Kidney capillary endothelial cell (primary cell): ENCODE measurements around the gene SEC14L1.
A peak's percentile ranks its signal among the peaks of the same experiment; 100 is the strongest.
"Not testable (repeated sequence)": the region's sequence is repeated elsewhere in the genome, so short reads cannot be mapped to it uniquely, and the experiment has no call there.

ENCODE experiments used
- DNase-seq: peaks from one replicate; pipeline ENCODE4 v3.0.0-alpha.2; 2018; ENCODE audit warnings: low spot score

SEC14L1 gene

DNA sequence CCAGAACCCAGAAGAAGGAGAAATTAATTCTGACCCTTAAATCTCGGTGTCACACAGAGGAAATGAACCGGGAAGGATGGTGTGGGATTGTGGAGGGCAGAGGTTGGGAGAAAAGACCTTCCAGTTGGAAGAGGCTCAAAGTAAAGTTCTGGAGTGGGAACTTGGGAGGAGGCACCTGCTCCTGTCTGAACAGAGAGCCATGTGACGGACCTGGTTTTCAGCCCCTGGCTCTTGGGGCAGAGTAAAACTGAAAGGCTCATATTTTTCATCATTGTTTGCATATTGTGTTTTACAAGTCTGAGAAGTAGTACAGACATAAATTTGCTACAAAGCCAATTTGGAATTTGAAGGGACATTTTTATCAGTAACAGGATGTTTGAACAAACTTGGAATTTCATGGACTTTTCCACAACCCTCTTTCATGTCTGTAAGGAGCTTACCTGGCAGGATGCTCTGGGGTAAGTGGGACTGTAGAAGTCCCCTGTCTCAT lies 24.4 kb upstream of the SEC14L1 start:
- DNase-seq = no peak

DNA sequence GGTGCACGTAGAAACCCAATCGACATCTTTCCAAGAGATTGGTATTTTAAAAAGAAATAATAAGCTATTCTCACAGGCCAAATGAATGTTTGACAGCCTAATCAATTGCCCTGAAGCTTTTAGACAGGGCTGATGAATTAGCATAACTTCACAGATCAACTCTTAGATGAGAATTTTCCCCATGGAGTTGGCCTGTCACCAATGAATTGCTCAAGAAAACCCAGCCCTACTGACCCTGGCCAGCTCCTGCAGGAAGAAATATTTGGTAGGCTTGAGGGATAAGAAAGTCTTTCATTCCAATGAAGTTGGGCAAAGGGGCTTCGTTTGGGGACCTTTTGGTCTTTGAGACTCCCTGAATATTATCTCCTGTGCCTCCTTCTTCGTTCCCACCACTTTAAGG lies 23.4 kb upstream of the SEC14L1 start:
- DNase-seq = no peak

DNA sequence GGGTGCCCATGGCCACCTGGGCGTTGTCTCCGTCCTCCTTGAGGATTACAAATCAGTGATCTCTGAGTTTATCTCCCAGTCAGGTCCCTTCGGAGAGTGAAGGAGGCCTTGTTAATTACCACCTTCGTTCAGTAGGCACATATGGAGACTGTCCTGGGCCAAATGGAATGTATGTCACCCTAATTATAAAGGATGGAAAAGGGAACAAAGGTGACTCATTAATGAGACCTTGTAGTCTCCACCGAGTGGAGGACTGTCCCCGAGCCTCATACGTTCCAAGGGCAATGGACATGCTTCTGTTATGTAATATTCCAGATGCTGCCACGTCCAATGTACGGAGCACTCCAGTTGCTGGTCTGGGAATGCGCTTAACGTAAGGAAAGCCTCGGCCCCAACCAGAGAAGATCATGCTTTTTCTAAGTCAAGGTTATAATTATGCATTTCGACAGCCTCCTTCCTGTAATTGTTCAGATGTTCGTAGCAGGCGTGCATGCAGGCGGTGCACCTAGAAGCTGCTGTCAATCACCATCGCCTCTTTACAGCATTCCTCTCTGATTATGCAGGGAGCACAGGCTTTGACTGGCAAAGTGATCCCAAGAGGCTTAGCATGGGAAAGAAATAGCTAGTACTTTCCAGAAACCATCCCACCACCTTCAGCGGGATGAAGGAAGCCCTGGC lies 22.4 kb upstream of the SEC14L1 start:
- DNase-seq = peak; percentile 97

DNA sequence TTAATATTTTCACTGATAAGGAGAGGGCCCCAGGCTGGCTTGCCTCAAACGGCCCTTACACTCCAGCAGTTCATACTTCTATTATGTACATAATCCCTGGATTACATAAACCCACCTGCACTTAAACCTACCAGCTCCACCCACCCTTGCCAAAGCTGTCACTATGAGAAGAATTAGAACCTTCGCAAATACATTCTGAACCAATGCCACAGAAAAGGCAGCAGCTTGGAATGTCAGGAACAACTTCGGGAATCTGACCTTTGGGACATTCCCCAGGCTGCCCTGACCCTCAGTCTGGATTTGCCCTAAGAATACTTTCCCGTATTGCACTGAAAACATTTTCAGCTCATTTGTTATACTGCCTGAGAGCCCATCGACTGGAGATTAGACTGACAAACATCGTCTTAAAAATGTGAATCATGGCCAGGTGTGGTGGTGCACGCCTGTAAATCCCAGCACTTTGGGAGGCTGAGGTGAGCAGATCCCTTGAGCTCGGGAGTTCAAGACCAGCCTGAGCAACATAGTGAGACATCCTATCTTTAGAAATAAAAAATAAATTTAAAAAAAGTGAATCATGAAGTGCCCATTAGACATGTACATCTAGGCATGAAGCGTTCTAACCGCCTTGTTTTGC lies 21.0 kb upstream of the SEC14L1 start:
- DNase-seq = no peak

DNA sequence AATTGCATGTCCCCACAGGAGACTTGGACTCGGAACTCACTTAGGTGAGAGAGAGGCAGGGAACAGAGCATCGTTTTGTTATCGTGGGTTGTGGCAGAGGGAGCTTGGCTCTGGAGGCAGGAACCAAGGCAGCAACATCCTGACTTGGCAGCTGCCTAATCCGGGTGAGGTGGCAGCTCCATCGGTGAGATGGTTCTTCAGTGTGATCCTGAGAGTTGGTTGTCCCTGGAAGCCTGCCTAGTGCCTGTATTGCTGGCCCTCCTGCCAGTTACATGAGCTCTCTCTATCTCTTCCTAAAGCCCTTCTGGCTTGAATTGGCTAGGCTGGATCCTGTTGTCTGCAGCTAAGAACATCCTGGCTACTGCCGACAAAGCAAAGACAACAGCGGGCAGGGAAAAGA lies 19.9 kb upstream of the SEC14L1 start:
- no peak for DNase-seq

DNA sequence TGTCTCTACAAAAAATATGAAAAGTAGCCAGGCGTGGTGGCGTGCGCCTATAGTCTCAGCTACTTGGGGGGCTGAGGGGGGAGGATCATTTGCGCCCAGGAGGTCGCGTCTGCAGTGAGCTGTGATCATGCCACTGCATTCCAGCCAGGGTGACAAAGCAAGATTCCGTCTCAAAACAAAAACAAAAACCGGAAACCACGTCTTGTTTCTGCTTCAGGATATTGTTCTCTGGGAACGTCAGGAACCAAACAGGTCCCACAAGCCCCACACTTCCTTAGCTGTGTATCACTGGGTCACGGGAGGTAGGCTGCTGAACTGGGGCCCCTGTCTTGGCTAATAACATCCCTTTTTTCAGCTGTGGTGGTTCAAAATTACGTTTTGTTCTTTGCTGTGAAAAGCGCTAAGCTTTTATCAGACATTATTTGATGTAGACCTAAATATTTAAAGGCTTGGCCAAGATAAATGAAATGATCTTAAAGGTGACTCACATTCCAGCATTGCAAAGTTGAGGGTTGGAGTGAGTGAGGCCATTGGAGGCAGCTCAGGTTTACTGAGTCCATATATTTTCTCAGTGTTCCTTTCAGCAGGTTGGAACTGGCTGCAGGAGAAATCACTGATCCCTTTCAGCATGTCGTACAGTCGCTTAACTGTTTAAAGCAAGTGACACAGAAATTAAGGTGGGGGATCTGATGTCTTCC lies 16.4 kb upstream of the SEC14L1 start:
- DNase-seq = peak; percentile 99

DNA sequence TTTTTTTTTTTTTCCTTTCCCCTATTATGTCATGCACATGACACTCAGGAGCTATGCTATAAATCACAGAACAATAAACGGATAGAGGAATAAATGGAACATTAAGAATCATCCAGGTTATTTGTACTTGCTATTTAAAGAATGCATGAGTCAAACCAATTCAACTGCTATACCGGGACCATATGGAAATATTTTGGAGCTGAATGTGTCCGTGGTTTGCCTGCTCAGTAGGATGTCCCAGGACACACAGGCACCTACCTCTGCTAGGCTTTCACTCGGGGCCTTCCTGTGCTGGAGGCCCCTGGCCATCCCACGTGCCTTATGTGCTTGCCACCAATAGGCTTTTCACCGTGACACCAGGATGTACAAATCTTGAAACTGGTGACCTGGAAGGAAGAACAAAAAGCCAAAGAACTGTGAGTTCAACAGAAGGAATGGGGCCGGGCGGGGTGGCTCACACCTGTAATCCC lies 15.3 kb upstream of the SEC14L1 start:
- DNase-seq = peak; percentile 100

DNA sequence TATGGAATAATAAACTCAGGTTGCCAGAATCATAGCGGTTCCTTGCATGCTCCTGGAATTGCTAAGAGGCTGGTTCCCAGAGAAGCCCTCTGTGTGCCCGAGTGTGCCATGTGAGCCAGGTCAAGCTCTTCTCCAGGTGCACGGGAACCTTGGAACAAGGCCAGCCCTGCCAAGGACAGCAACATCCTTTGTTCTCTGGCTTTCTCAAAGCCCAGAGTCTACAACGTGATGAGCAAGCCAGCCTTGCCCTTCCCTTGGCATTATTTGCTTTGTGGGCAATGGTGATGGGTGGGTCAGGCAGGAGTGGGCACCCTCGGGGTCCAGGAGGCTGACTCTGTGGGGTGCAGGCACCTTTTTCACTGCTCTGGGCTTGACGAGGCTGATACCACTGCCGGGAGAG lies 14.2 kb upstream of the SEC14L1 start:
- no peak for DNase-seq

DNA sequence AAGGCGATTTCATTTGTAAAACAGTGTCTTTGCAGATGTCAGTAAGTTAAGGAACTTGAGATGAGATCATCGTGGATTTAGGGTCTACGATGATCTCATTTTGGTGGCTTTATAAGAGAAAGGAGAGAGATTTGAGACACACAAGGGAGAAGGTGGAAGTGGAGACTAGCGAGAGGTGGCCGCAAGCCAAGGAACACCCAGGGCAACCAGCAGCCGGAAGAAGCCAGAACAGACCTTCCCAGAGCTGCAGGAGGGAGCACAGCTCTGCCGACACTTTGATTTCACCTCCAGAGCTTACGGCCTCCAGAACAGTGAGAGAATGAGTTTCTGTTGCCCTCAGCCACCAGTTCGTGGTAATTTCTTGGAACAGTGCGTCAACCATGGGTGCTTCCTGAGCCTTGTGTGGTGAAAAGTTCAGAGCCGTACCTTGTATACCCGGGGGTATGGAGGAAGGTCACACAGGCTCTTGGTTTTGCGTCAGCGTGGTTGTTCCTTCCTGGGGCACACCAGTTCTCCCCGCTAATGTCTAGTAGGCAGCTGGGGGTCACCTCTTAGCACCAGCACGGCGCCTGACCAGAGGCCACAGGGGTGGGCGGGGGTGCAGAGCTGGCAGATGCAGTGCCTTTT lies 12.9 kb upstream of the SEC14L1 start:
- no peak for DNase-seq

DNA sequence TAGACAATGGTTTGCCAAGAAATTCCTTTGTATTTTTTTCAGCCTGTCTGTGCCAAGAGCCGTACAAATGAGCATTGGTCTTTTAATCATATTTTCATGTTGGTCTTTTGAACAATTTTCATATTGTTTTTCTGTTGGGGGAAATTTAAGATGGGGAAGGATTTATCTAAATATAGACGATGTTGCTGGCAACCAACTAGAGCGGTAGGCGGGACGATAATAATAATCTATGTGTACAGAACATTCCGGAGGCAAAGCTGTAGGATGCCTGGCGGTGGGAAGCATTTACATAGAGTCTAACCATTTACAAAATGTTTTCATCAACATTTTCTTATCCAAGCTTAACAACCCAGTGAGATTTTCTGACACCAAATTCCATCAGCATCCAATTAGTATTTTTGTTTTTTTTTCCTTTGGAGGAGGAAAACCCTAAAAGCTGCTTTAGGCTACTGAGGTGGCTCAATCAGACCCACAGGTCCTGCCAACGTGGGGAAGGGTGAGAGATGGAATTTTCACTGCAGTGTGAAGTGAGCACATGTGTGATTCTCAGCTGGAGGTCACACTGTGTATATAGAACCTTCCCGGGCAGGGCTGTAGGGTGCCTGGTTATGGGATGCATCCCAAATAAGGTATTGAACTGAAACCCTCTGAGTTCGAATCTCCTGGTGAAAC lies 11.7 kb upstream of the SEC14L1 start:
- DNase-seq = no peak

DNA sequence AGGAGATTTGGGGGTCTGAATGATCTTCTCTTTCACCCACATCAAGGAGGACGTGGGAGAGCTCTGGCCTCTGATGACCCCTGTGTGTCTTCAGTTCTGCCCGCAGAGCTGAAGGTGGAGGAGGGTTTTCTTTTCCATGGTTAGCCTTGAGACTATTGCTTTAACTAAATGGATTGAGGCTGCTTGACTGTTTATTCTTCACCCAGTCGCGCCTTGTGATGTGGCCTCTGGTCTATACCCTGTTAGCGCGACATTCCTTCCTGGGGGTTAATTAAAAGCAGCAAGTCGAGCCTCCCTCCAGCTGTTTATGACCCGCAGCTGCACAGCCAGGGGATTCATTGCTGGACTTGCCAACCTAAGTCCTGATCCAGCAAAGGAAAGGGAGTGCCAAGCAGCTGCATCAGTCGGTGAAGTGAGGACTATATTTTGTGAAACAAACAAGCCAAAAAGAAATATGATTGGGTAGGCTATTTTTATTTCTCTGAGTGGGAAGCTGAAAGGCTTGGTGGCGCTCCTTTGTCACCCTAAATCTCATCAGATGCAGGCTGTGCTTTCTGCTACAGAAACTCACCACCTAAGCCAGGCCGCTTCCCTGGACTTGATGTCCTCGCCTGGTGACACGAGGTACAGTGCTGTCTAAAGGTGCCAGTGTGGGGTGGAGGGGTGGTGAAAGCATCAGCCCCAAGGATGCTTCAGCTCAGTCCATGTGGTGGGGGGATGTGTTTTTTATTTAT lies 11.0 kb upstream of the SEC14L1 start:
- DNase-seq = no peak

DNA sequence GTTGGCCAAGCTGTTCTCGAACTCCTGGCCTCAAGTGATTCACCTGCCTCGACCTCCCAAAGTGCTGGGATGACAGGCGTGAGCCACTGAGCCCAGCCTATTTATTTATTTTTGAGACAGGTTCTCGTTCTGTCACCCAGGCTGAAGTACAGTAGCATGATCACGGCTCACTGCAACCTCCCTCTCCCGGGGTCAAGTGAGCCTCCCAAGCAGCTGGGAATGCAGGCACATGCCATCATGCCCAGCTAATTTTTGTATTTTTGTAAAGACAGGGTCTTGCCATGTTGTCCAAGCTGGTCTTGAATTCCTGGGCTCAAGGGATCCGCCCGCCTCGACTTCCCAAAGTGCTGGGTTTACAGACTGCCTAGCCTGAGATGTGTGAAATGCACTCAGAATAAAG lies 10.2 kb upstream of the SEC14L1 start:
- DNase-seq = no peak

DNA sequence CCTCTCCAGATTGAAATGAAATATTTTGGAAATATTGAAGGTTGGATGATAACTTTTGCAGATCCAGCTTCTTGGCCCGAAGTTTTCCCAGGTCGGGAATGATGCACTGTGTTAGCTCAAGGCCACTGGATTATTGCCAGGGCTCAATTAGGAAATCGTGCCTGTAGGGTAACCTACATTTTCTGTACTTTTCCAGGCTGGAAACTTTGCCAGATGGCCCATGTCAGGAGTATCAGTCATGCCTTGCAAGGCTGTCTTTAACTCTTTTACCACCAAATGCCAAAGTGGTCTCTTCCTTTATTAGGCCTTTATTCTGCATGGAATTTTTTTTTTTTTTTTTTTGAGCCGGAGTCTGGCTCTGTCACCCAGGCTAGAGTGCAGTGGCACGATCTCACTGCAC lies 8.9 kb upstream of the SEC14L1 start:
- no peak for DNase-seq

DNA sequence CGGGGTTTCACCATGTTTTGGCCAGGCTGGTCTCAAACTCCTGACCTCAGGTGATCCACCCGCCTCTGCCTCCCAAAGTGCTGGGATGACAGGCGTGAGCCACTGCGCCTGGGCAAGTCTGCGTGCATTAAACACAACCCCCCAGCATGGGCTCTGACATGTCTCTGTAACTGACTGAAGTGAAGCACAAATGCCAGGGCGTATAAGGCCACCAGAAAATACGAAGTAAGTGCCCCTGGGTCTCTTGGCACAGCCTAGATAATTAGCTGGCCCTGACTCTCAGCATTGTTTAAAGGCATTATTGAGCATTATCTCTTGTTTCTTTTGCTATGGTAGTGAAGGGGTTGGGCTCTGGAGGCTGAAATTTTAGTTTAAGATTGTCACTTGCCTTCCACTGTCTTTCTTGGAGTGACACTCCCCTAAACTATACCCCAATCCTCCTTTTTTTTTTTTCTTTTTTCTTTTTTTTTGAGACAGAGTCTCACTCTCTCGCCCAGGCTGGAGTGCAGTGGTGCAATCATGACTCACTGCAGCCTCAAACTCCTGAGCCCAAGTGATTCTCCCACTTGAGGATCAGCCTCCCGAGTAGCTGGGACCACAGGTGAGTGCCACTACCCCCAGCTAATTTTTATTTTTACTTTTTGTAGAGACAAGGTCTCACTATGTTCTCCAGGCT lies 8.2 kb upstream of the SEC14L1 start:
- no peak for DNase-seq

DNA sequence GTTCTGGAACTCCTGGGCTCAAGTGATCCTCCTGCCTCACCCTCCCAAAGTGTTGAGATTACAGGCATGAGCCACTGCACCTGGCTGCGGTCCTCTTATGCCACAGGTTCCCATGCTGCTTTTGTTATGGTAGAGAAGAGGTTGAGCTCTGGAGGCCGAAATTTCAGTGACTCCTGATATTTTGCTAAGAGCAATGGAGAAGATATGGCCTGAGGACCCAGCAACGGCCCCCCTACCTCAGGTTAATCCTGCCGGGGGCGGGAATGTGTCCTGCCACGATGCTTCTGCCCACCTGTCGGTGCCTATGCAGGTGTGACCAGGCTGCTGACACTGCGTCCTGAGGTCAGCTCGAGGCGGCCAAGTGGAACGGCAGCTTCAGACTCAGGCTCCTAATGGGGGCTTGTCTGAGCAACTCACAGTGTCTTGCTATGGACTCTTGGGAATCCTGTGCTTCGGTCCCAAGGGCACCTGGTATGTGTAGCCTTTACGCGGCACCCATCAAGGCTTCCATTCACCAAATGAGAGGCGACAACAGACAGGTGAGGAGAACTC lies 7.6 kb upstream of the SEC14L1 start:
- DNase-seq = no peak

DNA sequence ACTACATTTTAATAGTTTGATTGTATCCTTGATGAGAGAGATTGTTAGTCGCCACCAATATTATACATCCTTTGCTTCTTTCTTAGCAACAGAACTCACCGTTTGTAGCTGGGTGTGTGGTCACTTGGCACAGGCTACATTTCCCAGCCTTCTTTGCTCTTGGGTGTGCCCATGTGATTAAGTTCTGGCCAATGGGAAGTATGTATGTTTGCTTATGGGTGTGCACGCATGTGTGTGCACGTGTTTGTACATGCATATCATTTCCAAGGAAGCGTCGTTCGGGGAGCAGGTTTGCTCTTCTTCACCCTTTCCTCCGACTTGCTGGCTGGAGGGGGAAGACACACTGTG lies 4.4 kb upstream of the SEC14L1 start:
- no peak for DNase-seq

DNA sequence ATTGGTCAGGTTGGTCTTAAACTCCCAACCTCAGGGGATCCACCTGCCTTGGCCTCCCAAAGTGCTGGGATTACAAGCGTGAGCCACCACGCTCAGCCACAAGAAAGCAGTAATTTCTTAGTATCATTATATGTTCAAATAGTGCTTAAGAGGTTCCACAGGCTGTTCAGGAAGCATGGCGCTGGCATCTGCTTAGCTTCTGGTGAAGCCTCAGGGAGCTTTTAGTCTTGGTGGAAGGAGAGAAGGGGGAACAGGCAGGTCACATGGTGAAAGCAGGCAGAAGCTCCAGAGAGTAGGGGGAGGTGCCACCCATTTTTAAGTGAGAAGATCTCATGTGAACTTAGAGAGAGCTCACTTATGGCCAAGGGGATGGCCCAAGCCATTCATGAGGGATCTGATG lies 3.7 kb upstream of the SEC14L1 start:
- DNase-seq = no peak

DNA sequence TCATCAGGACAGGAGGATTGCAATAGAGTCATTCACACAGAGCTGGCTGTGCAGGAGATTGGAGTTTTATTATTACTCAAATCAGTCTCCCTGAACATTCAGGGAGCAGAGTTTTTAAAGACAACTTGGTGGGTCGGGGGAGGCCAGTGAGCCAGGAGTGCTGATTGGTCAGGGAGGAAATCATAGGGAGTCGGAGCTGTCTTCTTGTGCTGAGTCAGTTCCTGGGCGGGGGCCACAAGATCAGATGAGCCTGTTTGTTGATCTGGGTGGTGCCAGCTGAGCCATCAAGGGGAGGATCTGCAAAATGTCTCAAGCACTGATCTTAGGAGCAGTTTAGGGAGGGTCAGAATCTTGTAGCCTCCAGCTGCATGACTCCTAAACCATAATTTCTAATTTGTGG lies 2.9 kb upstream of the SEC14L1 start:
- not testable (repeated sequence) for DNase-seq

DNA sequence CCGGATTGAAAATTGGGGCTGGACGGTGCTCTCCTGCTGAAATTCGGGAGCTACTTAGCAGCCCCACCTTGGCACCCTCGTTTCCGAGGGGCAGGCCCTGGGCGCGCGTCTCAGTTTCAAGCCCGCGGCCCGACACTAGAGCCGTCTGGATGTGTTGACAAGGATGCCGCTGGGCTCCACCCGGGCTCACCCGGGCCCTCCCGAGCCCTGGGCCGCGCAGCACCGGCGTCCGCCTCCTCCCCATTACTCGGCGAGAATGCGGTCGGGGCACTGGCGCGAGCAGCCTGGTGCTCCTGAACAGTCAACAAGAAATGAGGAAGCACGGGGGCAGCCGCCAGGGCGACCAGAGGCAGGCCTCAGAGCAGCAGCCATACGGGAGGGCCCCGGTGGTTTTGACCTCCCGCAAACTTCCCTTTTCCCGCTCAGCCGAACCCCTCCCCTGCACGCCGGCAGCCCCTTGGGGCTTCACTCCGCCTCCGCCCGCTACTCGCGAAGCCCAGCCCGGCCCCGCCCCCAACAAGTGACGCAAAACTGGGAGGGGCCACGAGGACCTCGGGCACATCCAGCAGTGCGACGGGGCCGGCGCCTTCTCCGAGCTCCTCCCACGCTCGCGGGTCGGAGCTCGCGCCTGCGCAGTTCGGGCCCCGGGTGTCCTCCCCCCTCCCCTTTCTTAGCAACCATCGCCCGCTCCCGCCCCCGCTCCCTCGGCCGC lies 447 bp upstream of the SEC14L1 start:
- peak; percentile 98 for DNase-seq

DNA sequence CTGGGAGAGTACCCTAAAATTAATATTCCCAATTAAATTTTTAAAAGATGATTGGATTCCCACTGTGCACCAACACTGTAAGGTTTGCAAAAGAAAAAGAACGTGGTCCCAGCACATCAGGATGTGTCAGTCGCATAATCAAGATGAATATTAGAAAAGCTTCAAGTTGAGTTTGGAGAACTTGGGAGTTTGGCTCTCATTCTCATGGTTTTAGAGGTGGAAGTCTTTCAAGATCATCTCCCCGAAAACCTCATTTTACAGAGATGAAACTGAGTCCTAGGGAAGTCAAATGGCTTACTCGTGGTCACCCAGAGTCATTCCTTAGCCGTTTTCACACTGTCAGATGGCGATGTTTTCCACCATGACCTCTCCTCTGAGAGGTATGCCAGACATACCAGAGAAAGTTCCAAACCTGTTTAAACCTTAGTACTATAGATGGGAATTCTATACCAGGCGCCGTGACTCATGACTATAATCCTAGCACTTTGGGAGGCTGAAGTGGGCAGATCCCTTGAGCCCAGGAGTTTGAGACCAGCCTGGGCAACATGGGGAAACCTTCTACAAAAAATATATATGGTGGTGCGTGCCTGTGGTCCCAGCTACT lies 1.2 kb downstream of the SEC14L1 start:
- no peak for DNase-seq
